ENCODE data around the gene RHOJ.
"Not testable (repeated sequence)": the region's sequence is repeated elsewhere in the genome, so short reads cannot be mapped to it uniquely, and the experiment has no call there.

The RHOJ gene

GRCh38 chr14:63204407-63205043 is at the start of gene RHOJ:
Gene RHOJ (plus strand): TSS chr14:63204443. CDS start chr14:63204870, 427 bp downstream.
- DNase-seq: no peak

DNA sequence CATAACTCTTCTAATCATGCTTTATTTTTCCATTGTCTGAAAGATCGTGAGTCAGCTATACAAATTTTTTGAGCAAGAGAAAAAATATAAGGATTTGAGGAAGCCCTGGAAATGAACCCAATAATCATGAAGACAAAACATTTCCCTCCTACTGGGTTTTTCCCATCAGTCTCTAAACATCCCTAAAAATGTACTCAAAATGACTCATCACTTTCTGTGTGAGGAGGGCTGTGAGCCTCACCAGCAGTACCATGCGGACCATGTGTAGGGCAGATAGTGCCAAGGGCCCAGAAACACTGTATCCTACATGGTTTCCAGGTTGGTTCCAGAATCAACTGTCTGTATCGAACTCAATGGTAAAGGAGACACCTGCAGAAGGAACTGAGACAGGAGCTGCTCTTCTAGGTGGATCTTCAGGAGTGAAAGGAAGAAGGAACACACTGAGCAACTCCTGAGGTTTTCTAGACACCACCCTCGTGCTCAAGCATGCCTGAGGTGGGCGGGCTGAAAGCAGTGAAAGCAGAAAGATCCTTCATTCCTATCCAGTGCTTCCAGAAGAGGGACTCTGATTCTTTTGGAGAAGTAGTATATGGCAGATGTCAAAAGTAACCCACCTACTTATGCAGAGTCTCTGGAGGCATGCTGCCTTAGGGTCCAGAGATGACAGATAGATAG is 48.6 kb upstream of the RHOJ start:
- no peak for DNase-seq

GRCh38 chr14:63157195-63157594 is 47.0 kb upstream of the RHOJ start:
- DNase-seq: no peak

- DNase-seq: no peak
These were observed 40.9 kb upstream of the RHOJ start for GRCh38 chr14:63163306-63163705.

DNA sequence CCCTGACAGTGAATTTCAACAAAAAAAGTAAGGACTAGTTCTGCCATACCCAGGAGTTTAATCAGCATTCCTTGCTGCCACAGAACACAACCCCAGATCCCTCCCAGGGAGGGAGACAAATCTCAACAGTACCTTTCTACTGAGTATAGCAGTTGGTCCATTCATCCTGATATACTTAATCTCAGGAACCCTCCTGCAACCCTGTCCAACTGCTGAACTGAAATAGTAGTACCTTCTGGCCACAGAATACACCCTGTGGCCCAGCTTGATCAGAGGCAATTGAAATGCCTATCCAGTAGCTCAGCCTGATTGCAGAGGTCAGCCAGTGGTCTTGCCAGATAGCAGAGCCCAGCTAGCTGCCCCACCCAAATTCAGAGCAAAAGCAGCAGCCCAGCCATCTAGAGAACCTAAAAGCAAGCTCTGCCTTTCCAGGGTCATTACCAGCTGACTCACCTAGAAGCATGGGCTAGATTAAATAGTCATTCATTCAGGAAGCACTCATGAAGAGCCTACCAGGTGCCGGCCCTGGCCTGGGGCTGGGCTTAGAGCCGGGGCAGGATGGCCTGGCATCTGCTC is 40.0 kb upstream of the RHOJ start:
- DNase-seq: no peak

- not testable (repeated sequence) for DNase-seq
These were observed 39.0 kb upstream of the RHOJ start for GRCh38 chr14:63165267-63165666.

- DNase-seq: no peak
These were observed 37.2 kb upstream of the RHOJ start for GRCh38 chr14:63167044-63167443.

DNA sequence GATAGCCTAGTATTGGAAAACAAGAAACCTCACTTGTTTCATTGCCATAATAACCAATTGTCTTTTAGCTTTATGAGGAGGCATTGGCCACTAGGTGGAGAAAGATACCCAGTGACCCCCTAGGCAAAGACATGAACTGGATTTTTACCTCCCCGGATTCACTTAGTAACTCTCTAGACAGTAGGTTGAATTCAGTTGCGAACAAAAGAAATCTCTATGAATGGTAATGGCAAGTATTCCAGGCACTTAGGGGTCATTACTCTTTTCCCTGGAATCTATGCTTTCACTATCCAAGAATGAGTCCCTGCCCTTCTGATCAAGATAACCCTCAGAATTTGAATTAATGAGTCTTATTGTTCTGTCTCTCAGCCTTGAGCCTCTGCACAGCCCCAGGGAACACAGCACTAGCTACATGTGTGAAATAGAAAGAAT is 29.5 kb upstream of the RHOJ start:
- no peak for DNase-seq

GRCh38 chr14:63175531-63175930 is 28.7 kb upstream of the RHOJ start:
- no peak for DNase-seq

DNA sequence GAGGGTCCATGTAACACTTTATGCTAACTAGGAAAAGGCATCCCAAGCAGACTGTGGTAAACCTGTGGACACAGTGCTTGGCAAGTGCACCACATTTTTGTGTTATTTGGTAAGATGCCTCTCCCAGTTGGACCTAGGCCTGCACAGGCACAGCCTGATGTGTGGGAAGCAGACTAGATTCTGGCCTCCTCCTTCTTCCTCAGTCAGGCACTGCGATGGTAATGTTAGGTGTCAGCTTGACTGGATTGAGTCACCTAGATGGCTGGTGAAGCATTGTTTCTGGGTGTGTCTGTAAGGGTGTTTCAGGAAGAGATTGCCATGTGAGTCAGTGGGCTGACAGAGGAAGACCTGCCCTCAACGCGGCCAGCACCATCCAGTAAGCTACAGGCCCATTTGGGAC is 25.3 kb upstream of the RHOJ start:
- DNase-seq: no peak

DNA sequence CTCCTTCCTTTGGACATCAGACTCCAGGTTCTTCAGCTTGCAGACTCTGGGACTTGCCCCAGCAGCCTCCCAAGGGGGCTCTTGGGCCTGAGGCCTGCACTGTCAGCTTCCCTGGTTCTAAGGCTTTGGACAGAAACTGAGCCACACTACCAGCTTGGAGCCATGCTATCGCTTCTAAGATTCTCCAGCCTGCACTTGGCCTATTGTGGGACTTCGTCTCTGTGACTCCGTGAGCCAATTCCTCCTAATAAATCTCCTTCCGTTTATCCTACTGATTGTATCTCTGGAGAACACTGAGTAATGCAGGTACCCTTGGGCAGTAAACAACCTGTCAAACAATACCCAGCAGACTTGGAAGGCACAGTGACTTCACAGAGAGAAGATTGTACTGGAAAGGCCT is 24.9 kb upstream of the RHOJ start:
- DNase-seq: no peak

- DNase-seq: no peak
These were observed 24.2 kb upstream of the RHOJ start for GRCh38 chr14:63180011-63180410.

DNA sequence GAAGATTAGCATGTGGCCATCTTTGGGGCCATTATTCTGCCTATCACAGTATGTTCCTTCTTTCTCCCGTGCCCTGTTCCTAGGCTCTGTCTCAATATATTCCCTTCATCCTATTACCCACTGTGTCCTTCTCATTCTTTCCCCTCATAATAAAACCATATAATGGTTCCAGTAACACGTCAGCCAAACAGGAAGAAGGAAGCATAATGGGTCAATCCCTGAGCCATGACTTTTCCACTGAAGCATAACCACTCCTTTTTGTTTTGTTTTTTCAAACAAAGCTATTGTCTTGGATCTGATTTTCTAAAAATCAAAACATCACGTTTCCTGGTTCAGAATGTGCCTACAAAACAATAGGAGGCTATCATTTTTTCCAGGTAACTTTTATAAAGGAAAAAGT is 21.3 kb upstream of the RHOJ start:
- no peak for DNase-seq

GRCh38 chr14:63186453-63186852 is 17.8 kb upstream of the RHOJ start:
- no peak for DNase-seq

- DNase-seq: no peak
These were observed 13.0 kb upstream of the RHOJ start for GRCh38 chr14:63191211-63191610.

DNA sequence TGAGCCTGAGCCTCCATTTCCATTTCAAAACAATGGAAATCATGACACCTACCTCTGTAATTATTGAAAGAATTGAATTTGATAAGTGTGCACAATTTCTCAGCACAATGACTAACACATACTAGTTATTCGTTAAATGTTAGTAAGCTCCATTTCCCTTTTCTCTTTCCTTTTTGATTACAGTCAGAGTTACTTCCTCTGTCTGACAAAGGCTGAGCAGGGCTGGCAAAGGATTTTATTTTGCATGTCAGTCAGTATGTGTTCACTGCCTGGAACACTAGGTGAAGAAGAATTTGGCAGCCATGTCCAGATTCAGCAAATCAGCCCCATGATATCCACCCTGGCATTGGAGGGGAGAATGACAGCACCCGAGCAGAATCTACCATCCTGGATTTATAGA is 12.2 kb upstream of the RHOJ start:
- DNase-seq: no peak

GRCh38 chr14:63193236-63193635 is 11.0 kb upstream of the RHOJ start:
- no peak for DNase-seq

- no peak for DNase-seq
These were observed 4.1 kb upstream of the RHOJ start for GRCh38 chr14:63200035-63200740.

GRCh38 chr14:63200767-63201166 is 3.5 kb upstream of the RHOJ start:
- no peak for DNase-seq

DNA sequence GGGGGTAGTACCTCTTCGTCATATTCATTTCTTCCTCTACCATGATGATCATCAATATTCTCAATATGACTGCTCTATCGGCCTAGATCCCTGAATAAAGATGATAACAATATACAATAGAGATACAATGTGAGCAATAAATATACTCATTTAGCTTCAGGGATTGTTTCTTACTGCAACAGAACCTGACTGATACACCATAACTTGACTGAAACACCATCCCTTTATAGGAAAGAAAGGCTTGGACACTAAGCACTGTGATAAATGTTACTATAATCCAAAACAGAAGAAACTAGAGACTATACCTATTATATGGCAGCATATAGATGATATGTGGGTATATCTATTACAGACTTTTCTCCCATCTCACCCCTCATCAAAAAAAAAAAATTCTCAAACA is 1.2 kb upstream of the RHOJ start:
- no peak for DNase-seq

GRCh38 chr14:63203618-63204406 is 431 bp upstream of the RHOJ start:
- DNase-seq: no peak

DNA sequence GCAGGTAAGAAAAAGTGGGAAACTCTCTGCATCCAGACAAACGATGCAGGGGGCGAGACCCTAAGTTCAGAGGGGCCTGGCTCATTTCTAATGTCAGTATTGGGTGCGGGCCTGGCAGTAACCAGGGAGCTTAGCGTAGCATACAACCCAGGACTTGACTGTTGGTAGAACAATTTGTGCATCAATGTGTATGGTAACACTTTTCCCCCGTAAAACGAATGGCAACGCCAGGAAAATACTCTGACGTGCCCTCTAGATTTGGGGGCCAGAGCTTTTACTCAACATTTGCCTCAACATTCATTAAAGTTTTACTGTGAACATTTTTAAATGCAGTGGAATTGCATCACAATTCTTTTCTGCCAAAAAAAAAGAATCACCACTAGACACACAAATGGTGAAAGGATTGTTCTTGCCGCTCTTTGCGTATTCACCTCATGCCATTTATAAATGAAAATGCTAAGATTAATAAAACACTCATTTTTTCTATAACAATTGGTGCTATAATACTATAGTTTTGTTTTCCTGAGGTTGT is 867 bp downstream of the RHOJ start:
- no peak for DNase-seq

DNA sequence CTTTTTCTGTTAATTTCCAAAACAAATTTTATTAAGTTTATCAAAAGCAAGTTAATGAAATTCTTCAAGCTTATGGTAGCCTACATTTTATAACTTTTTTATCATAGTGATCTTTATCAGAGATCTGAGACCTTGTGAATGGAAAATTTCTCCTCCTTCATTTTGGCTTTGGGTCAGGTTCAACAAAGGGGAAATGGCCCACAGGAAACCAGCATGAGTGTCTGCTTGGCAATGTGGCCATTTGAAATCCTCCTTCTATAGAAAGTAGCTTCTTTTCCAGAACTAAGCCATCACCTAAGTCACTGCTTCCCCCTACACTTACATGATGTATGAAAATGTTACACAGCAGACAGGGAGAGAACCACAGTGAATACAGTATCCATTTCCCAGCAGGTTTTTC is 1.6 kb downstream of the RHOJ start:
- DNase-seq: no peak

Measured in stimulated activated CD4-positive, alpha-beta T cell treated with anti-CD3 and anti-CD28 coated beads, Interleukin-4, amount 100 ng/mL, for 1 hour (primary cell).